ENCODE results near the gene STRAP. TPM values are rescaled to one million over a fixed set of nuclear protein-coding genes. Genes with fewer than 3 reads are reported as not detected.
"Not testable (repeated sequence)": the region's sequence is repeated elsewhere in the genome, so short reads cannot be mapped to it uniquely, and the experiment has no call there.

The STRAP gene
- total RNA-seq, 1 donor from 2014 or later: 48.6 TPM

DNA sequence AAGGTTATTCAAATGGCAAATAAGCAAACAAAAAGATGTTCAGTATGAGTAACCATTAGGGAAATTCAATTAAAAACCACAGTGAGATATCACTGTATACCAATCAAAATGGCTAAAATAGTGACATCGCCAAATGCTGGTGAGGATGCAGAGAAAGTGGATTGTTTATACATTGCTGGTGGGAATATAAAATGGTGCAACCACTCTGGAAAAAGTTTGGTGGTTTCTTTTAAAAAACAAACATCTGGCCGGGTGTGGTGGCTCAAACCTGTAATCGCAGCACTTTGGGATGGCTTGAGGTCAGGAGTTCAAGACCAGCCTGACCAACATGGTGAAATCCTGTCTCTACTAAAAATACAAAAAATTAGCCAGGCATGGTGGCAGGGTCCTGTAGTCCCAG lies 14.0 kb upstream of the STRAP start:
- ATAC-seq (no peak), DNase-seq (ENCODE audit: low spot score) (no peak)

DNA sequence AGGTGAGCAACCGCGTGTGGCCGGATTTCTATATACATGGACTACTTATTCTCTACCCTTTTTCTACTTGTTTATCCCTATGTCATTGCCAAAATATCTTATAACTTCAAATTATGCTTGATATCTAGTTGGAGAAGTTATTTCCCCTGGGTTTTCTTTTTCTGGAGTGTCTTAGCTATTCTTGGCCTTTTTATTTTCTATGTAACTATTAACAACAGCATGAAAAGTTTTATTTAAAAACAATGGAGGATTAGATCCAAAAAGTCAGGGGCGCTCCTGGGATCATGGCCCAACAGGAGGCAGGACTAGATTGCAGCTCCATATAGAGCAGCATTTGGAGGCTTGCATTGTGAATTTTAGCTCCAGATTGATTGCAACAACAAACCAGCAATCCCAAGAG lies 8.6 kb upstream of the STRAP start:
- ATAC-seq (no peak), DNase-seq (ENCODE audit: low spot score) (no peak)

- ATAC-seq; DNase-seq (ENCODE audit: low spot score): not testable (repeated sequence)
Observed at GRCh38 chr12:15874556-15875145, 7.5 kb upstream of the STRAP start.

DNA sequence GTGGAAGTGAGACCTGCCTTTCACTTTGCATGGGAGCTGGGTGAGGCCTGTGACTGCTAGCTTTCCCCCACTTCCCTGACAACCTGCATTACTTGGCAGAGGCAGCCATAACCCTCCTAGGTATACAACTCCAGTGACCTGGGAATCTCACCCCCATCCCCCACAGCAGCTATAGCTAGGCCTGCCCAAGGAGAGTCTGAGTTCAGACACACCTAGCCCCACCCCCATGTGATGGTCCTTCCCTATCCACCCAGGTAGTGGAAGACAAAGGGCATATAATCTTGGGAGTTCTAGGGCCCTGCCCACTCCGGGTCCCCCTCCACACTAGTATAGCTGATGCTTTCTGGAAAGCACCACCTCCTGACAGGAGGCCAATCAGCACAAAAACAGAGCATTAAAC lies 6.3 kb upstream of the STRAP start:
- no peak for ATAC-seq

DNA sequence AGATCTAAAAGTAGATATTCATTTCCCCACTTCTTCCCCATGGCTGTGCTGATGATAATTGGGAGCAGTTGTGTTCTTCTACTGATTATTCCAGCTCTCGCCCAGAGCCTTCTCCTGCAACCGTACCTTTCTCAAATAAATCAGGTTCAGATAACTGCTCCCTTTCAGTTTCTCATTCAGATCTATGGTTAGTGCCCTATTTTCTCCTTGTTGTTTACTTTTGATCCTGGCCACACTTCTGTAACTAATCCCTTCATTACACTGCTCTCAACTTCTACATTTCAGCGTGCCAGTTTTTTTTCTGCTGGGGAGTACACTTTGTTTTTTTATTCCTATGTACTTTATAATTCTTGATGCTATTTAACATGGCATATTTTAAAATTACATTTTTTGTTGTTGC lies 2.8 kb upstream of the STRAP start:
- ATAC-seq (peak; percentile 41), DNase-seq (ENCODE audit: low spot score) (no peak)

More for the DNA sequence above, 6.3 kb upstream of the STRAP start:
- no peak for DNase-seq (ENCODE audit: low spot score)

DNA sequence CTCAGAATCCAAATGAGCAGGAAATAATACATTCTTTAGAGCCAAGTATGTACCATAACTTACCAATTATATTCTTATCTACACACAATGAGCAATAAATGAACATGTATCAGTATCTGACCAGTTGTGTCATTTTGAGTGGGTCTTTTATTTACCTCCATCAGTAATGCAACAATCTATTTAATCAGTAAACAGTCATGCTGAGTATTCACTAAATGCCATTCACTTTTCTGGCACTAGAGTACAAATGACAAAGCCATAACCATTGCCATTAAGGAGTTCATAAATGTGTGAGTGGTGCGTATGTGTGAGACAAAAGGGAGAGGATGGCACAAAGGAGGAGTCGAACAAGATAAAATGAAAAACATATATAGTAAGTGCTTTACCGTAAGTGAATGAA lies 1.5 kb upstream of the STRAP start:
- DNase-seq (ENCODE audit: low spot score): no peak
- no peak for ATAC-seq

DNA sequence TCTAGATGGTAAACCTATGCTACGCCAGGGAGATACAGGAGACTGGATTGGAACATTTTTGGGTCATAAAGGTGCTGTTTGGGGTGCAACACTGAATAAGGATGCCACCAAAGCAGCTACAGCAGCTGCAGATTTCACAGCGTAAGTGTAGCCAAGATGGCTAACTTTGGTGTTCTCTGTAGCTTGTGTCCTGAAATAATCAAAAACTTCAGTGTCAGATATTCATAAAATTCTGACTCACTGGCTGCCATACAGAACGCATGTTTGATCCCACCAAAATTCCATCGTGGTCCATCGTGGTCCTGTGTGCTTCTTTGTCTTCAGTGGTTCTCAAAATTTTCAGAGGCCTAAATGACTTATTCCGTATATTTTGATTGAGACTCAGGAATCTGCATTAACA lies 1.3 kb downstream of the STRAP start:
- DNase-seq (ENCODE audit: low spot score) (no peak), ATAC-seq (no peak)

GRCh38 chr12:15886372-15887042 lies 4.3 kb downstream of the STRAP start:
- ATAC-seq (peak; percentile 16), DNase-seq (ENCODE audit: low spot score) (no peak)

- ATAC-seq (no peak), DNase-seq (ENCODE audit: low spot score) (no peak)
Observed at GRCh38 chr12:15887043-15887817, 5.0 kb downstream of the STRAP start.

DNA sequence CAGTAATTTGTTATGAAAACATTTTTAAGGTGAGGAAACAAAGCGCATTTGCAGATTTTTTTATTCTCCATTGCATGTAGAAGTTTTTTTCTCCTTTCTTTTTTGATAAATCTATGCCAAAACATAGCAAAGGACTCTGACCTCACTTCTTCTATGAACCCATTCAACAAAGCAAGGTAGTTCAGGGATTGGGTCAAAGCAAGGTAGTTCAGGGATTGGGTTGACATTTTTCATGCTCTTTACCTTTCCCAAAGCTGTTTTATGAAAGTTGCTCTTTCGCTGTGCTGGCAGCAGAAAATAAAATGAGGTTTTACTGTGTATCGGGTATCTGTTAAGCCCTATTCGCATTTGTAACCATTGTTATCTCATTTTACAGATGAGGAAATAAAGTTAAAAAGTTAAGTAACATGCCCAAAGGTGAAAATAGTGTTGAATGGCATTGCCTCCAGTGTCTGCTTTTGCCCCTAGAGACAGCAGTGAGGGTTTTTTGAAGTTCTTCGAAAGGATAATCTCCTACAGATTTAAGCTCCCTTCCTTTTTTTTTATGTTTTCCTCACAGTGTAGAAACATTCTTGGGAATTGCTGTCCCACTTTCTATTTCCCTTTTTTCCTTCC lies 10.6 kb downstream of the STRAP start:
- DNase-seq (ENCODE audit: low spot score) (no peak), ATAC-seq (peak; percentile 88)

DNA sequence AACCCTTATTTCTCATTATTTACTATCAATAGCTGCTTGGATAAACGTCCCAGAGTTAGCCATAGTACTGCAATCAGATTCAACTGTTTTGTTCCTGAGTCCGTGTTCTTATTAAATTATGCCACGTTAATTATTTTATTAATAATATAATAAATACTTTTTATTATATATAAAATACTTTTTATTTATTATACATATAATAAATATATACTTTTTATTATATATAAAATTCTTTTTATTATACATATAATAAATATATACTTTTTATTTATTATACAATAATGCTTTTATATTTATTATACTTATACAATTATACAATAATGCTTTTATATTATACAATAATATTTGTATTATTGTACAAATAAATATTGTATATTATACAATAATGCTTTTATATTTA lies 11.1 kb downstream of the STRAP start:
- ATAC-seq (peak; percentile 38), DNase-seq (ENCODE audit: low spot score) (no peak)

DNA sequence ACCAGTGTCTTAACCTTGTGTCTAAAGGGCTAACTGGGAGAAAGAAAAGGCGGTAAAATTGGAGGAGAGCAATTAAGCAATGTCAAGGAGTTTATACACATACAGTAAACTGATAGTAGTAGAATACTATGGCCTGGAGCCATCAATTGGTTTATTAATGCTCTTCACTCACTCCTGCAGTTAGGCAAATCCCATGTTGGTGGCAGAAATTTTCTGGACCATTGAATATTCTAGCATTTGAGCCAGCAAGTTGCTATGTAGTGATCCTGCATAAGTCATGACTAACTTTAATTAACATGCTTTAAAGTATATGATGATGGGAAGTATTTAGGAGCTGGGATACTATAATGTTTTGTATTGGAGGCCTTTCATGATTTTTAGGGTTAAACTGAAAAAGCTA lies 14.7 kb downstream of the STRAP start:
- ATAC-seq (no peak), DNase-seq (ENCODE audit: low spot score) (no peak)

DNA sequence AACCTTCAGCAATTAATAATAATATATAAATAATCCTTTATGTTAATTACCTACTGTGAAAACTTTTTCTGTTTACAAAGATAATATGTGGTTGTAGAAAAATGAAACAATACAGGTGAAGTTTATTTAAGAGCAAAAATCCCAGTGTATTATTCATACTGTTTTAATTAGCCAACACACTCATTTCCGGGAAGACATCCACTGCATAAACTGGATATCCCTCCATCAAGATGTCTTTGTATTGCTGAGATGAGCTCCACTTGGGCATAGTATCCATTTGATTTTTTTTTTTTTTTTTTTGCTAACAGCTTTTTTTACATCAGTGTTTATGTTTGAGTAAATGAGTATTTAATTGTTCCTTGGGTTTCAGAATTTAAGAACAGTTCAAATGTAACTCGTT lies 15.2 kb downstream of the STRAP start:
- ATAC-seq: no peak
- no peak for DNase-seq (ENCODE audit: low spot score)

GRCh38 chr12:15899282-15899870 lies 17.2 kb downstream of the STRAP start:
- ATAC-seq (peak; percentile 86), DNase-seq (ENCODE audit: low spot score) (no peak)

DNA sequence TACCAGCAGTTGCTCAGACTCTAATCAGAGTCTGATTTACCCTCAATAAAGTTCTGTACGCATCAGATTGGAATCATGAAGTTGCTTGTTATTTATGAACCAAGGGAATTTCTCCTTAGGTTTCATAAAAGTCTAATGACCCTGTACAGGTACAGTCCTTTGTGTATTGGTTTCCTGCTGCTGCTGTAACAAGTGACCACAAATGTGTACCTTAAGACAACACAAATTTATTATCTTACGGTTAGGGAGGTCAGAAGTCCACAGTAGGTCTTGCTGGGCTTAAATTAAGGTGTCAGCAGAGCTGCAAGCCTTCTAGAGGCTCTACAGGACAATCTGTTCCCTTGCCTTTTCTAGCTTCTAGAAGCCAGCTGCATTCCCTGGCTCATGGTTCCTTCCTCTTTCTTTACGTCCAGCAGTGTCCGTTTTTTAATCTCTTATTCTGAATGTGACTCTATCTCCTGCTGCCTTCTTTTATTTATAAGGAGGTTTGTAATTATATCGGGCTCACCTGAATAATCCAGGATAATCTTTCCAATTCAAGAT lies 22.3 kb downstream of the STRAP start:
- DNase-seq (ENCODE audit: low spot score): no peak

DNA sequence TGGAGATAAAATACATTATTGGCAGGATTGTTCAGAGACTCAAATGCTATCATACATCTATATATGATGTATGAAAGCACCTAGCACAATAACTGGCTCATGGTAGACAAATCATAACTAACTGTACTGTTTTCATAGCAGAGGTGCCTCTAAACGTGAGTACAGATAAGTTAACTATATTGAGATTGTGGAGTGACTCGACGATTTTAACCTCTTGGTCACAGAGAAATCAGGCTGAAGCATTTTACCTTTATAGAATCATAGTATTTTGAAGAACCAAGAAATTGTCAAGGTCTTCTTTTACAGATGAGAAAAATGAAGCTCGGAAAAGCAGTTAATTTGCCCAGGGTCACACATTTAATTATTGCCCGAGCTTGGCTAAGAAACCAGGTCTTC lies 28.3 kb downstream of the STRAP start:
- DNase-seq (ENCODE audit: low spot score) (no peak), ATAC-seq (no peak)

More for the DNA sequence above, 22.3 kb downstream of the STRAP start:
- ATAC-seq: peak; percentile 27

GRCh38 chr12:15910864-15911721 lies 28.9 kb downstream of the STRAP start, which contains the start of gene DERA:
TSS of gene DERA (plus strand) at chr12:15911332. CDS start at chr12:15911384, 52 bp downstream.
- ATAC-seq: peak; percentile 98

DNA sequence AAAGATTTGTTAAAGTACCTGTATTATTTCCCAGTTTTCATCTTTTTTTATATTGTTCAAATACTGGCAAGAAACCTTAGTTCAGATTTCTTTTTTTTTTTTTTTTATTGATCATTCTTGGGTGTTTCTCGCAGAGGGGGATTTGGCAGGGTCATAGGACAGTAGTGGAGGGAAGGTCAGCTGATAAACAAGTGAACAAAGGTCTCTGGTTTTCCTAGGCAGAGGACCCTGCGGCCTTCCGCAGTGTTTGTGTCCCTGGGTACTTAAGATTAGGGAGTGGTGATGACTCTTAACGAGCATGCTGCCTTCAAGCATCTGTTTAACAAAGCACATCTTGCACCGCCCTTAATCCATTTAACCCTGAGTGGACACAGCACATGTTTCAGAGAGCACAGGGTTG lies 29.7 kb downstream of the STRAP start:
- not testable (repeated sequence) for DNase-seq (ENCODE audit: low spot score); ATAC-seq

More at GRCh38 chr12:15910864-15911721, 28.9 kb downstream of the STRAP start, which contains the start of gene DERA:
- peak; percentile 89 for DNase-seq (ENCODE audit: low spot score)

GRCh38 chr12:15914131-15914530 lies 31.9 kb downstream of the STRAP start:
- not testable (repeated sequence) for ATAC-seq; DNase-seq (ENCODE audit: low spot score)

DNA sequence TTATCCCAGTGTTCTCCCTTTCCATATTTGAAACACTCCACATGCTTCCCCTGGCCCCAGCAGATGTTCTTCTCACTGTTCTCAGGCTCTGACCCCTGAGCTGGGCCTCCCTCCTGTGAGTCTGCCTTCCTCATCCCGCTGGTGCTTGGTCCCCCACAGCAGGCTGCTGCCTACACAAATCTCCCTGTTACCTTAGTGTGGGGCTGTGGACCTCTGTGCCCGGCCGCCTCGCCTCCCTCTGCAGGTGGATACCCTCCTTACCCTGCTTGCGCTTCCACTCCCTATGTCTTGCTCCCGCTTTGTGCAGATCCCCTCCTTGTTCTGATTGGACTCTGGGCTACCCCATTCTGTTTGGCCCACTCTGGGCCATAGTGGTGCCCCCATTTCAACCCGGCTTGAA lies 35.9 kb downstream of the STRAP start:
- DNase-seq (ENCODE audit: low spot score) (no peak), ATAC-seq (no peak)

All from left lobe of liver (tissue), 2 donors.